HG03135 (cell line): ENCODE data around the gene IL2RA.

Experiments used
- ATAC-seq: cut with Tn5 transposase; IDR thresholded peaks from one replicate; pipeline ENCODE4 v1.9.1; 2021; ENCODE audit warnings: mild to moderate bottlenecking, moderate library complexity; ENCODE audit not compliant: unreplicated experiment

IL2RA gene

DNA sequence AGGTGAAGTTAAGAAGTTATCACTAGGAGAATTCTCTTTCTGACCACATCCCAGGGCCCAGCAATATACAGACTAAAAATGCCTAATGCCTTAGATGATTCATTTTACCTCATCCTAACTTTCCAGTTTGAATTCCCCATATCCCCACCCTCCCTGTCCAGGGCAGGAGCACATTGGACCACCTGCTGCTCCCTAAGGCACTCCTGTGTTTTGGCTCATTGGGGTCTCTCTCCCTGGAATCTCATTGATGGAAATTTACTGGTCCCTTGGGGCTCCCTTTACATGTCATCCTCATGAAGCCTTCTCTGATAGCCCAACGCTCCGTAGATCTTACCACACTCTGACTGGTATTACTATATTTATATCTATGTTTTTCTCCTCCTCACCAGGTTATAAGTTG is 2.7 kb downstream of the IL2RA start:
- no peak for ATAC-seq

DNA sequence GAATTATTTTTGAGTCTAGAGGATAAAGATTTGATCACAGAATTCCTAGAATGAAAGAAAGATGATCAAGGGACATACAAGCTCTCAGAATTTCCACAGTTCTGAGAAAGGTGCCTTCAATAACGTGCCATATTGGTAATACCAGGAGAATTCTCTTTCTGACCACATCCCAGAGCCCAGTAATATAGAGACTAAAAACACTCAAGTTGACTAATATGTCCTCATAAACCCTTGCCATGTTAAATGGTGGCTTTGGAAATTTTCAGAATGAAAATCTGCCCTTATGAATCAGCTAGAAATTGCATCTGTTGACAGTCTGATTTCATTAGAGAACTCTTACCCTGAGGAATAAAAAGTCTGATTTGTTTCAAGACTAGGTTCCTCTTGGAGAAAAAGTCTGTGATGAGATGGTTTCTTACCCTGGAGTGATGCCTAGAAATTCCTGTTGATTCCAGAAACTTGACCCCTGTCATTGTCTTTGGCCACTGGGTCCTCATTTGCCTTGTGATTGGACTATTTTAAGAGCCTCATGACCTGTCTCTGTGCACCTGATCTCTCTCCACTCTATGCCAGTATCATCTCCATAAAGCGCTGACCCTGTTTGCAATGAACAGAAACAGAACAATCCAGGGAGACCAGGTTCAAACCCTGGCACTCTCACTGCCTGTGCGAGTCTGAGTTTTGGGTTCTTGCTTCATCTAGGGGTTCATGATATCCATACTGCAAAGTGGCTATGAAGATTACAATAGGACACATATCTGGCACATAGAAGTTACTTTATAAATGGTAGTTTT is 3.3 kb downstream of the IL2RA start:
- ATAC-seq = no peak

DNA sequence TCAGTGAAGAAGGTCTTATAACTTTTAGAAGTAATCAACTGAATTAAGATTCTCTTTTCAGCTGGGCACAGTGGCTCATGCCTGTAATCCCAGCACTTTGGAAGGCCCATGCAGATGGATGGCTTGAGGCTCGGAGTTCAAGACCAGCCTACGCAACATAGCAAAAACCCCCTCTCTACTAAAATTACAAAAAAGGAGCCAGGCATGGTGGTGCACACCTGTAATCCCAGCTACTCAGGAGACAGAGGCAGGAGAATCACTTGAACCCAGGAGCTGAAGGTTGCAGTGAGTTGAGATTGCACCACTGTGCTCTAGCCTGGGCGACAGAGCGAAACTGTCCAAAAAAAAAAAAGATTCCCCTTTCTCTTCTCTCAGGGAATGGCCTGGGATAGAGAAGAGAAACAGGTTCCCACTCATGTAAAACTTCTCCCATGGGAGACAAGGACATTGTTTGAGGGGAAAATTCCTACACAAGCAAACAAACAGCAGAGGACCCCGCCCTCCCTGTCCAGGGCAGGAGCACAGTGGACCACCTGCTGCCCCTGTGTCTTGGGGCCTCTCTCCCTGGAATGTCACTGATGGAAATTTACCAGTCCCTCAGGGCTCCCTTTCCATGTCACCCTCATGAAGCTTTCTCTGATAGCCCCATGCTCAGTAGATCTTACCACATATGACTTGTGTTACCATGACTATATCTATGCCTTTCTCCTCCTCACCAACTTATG is 5.6 kb downstream of the IL2RA start:
- ATAC-seq = no peak

DNA sequence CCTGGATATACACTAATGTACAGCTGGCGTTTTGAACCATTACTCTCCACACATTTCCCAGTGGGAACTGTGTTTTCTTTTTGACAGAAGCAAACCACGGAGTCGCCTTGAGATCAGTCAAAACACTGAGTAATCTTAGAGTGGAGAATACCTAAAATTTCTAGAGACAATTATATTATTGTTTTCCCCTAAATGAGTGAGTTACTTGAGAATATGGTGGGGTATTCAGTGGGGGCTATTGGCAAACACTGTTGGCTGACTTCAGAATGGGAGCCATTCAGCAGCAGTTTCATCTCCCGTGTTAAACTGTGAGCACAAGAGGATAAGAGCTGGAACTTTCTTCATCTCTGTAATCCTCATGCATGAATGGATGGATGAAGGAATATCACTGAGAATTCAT is 6.2 kb downstream of the IL2RA start:
- ATAC-seq = no peak

DNA sequence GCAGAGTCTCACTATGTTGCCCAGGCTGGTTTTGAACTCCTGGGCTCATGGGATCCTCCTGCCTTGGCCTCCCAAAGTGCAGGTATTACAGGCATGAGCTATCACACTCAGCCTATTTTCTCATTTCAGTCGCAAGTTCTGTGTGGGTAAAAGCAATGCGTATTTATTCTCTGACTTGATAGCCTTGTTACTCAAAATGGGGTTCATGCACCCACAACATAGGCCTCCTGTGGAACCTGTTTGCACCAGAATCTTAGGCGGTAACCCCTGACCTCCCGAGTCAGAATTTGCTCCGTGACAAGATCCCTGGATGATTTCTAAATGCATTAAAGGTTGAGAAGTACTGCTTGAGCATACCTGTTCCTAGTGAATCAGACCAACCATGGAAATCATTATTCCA is 7.3 kb downstream of the IL2RA start:
- ATAC-seq = no peak

DNA sequence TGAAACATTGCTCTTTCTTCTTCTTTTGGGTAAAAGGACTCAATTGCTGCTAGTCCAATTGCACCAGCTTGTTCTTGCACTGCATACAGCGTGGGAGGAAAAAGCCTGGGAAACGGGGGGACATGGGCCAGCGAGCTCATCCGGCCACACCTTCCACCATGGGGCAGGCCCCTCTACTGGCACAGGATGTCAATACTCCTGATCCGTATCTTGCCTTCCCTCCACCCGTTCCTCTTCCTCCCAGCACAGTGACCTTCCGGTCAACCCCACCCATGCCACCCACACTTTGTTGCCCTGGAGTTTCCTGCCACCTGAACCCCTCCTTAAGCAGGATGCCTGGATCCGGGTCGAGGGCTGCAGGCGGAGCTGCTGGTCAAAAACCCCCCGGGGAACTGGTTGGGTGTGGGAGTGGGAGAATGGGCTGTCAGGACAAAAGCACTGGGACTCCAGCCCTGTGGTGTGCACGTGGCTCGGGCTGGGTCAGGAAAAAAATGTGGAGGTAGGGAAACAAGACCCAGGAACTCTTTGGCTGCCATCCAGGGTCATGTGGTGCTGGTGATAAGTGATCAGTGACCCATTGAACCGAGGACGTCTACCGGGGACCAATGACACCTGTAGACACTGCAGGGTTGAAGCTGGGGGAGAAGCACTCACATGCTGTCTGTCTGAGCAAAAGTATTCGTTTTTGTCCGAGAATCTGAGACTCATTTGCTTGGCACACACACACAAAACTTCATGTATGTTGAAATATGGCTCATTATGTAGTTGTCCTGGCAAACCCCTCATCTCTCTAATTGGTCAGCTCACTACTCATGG is 8.1 kb downstream of the IL2RA start:
- ATAC-seq = no peak

DNA sequence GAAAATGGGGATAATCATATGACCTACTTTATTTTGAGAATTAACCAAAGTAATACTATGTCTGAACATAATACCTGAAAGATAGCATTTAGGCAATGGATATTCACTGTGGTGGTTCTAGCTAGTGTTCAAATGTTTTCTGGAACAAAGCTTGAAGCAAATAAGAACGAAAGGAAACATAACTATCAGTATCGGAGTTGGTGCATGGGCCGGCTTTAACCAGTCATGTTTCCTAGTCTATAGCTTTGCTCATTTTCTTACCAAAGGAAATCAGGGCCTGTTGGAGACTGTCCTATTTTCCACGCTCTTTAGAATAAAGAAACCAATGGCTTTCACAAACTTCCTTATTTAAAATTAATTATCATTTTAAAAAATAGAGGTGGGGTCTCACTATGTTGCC is 8.9 kb downstream of the IL2RA start:
- ATAC-seq = no peak

DNA sequence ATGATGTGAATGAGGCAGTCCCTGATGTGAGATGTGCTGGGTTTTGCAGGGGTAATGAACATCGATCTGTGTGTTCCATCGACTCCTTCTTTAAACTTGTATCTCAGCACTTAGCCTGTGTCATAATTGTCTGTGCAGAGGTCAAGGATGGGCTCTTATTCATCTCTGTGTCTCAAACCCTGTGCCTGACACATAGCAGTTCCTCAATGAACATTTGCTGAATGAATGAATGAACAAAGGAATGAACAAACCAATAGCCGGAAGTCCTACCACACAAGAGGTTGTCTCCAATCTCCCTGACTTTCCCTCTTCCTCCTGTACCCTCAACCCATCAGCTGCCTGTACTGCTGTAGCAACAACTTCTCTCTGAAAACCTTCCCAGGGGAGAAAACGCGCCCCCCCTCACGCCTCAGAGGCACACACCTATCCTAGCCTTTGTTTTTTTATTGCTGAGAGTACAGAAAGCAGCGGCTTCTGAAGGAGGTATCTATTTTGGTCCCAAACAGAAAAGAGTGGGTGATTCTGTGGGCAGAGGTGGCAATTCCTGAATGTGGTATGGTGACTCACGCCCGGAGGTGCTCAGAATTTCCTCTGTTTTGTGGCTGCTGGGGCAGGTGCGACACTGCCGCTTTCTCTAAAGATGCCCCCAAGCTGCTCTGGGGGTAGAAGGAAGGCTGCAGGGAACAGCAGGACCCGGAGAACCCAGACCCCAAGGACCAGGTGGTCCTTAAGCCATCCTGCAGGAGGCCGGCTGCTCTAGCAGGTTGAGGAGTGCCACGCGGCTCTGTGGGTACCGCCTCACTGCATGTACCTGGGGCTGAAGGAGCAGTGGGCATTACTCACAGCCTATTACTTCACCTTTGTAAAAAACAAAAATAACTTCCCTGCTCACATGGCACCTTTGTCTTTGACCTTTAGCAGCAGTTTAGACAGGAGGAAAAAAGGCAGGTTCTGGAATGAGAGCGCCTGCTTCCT is 9.6 kb downstream of the IL2RA start:
- ATAC-seq = no peak

DNA sequence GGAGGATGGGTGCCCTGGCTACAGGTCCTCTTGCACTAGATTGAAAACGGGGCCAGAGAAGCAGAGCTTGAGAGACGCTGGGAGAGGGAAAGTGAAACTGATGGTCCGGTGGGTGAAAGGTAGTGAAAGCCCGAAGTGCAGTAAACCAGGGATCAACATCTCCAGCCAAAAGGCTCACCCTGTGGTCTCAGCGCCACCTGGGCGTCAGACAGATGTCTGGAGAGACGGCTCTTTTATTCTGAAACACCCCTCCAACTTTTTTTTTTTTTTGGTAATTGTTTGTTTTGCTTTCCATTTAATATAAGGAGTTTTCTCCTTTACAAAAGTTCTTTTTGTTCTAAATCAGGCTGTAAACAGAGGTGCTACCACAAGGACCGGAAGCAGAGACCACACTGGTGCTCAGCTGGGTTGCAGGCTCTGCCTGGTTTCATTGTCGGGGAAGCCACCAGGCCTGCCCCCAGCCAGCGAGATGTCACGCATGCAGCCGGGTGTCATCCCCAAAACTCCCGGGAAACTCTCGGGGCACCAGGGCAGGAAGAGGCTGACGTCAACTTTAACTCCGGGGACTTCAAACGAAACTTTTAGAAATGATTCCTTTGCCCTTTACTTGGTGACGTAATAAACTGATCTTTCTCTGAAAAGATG is 11.2 kb downstream of the IL2RA start:
- ATAC-seq = peak; percentile 69

DNA sequence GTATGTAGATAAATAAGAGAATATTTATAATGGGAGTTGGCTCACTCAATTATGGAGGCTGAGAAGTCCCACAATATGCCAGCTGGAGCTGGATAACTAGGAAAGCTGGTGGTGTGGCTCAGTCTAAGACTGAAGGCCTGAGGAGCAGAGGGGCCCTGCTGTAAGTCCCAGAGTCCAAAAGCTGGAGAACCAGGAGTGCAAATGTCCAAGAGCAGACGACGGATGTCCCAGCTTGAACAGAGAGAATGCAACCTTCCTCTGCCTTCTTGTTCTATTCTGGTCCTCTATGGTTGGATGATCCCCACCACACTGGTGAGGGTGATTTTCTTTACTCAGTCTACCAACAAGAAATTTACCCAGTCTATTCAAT is 13.2 kb downstream of the IL2RA start:
- ATAC-seq = no peak

DNA sequence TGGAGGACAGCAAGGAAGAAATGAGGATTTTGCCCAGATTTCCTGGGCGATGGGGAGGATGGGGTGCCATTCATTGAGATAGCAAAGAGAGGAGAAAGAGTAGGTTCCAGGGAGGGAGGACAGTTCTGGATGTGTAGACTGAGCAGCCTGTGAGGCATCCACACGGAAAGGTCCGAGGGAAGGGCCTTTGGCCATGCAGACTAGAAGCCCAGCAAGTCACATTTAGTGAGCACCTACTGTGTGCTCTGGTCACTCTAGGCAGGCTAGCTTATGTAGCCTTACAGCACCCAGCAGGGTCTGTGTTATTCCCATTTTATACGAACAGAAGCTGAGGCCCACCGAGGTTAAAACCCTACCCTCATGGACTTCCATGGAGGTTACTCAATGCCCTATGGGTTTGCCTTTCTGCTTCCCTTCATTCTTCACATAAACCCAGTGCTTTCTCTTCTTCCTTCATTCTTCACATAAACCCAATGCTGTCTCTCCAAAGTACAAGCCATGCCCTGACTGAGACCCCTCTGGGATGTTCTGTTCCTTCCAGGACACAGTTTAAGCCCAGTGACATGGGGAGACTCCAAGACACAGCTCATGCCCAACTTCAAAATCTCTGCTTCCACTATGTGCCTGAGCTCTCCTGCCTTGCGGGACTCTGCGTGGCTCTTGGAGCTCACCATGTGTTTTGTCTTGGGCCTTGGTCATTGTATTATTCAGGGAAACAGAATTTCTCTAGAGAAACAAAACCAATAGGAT is 13.7 kb downstream of the IL2RA start:
- ATAC-seq = no peak

DNA sequence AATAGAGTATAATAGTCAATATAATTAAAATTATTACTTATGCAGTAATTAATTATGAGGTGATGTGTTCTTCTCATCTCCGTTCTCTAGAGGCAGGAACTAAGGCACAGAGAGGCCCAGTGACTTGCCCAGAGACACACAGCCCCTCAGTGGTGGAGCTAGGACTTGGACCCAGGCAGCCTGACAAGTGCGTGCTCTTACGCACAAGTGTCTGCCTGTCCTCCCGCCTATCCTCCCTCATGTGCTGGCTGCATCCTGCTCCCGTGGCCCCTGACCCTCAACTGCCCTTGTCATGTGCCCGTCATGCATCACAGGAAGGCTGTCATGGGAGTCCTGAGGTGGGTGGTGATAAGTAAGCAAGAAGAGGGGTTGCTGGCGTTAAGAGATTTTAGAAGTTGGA is 14.3 kb downstream of the IL2RA start:
- ATAC-seq = no peak

DNA sequence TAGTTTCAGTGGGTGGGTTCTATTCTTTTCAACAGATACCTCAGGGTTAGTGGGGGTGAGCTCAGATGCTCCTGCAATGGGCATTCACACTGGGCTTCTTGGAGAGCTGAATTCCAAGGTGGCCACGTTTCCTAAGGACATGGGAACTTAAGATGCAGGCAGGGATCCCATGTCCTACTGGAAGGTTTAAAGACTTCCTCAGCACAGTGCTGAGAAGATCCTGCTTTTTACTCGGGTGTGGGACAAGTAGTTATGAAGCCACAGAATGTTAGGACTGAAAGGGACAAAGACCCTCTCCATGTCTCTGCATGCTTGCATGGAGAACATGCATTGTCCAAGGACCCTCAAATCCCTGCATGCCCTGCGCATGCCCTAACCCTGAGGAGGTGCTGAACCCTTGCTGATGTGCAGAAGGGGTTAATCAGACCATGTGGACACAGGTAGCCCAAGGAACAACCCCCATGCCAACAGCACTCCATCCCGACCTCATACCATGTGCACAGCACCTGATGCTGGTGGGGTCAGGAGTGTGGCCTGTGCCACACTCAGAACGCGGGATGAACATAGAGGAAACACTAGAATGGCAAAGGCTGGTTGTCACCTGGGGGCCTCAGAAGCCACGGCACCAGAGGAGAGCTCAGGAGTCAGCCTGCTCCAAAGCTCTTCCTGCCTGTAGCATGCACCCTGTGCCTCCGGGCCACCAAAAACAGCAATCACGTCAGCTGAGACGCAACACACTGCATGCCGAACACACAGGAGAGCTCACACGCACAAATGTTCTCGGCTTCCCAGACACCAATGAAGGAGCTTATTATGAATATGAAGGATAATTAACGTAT is 15.2 kb downstream of the IL2RA start:
- no peak for ATAC-seq

DNA sequence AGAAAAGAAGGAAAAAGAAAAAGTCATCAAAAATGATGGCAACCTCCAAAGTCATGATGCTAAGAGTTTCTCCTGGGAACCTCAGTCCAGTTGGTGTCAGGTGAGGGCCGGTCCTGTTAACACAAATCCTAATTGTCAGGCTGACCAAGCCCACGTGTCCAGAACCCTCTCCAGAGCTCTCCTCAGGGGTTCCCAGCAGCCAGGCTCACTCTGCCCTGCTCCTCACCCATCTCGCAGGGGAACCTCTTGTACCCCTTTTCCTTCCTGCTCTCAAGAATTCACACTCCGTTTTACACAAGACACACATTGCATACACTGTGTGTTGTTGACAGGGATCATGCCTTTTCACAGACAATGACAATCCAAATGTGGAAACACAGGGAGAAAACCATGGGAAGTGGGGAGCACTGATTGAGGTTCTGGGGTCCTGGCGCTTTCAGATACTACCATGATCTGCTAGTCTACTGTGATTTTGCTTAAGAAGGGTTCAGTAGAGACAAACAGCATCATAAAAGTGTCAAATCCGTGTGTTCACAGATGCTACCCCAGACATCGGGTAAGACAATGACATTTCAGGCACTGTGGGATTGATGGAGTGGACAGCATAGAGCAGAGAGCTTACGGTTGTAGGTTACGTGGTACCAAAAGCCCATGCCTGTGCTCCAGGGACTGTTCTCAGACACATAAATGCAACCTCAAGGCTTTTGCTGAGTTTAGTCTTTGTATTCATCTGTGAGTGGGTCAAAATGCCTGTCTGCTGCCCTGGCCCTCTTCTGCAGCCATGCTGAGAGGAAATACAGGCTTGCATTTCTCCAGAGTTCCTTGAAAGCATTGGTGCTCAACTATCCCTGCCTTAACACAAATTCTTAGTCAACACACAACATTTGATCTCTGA is 16.0 kb downstream of the IL2RA start:
- ATAC-seq = no peak

DNA sequence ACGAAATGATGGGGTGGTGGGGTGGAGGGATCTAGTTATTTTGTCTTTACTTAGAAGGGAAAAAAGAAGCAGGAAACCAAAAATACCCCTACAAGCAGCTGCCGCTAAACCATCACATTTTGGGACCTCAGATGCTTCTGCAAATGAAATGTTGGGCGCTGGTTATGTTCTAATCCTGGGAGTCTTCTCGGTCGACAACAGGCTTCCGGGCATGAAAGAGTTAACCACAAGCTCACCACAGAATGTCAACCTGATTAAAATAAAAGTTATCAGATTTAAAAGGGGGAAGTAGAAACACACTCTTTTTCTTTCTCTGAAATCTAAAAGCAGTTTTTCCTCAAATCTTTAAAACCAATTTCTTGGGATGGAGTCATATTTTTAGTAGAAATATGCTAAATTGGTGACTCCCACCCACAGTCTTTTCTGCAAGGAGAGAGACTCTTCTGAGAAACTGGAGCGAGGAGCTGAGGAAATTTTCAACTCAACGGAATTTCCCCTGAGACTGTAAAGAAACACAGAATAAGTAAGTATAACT is 16.8 kb downstream of the IL2RA start:
- no peak for ATAC-seq

DNA sequence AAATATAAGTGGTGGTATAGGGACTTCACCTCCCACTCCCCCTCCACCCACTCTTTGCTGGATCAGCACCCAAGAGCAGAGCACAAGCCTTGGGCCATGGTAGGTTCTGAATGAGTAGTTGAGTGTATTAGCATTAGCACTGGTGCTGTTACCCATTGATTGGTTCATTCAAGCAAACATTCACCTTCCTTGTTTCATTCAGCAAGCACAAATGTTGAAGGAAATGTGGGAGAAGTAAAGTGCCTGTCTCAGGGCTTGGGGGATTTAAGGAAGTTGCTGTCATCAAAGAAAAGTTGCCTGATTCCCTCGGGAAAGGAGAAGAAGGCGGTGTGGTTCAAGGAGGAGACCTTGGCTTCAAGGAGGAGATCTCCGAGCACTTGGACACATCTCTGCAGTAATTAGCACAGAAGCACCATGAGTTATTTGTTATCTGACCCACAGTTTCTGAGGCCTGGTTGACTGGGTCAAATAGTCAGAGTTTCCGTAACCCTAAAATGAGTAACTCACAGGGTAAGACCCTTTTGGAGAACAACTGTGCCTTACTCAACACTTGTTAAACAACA is 17.3 kb downstream of the IL2RA start:
- peak; percentile 48 for ATAC-seq

DNA sequence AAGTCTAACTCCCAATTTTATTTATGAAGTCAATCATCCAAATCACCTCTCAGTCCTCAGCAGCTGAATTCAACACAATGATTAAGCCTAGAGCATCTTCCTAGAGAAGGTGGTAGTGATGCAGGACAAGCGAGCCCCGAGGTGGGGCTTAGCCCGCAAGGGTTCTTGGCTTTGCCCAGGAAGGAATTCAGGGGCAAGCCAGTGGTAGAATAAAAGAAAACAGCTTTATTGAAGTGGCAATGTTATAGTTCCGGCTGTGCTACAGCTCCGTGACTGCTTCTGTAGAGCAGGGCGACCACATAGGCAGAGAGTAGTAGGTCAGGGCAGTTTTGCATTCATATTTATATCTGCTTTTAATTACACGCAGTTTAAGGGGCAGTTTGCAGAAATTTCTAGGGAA is 18.1 kb downstream of the IL2RA start:
- ATAC-seq = no peak
